Measurements from ENCODE around the gene ASAH2B.

ASAH2B gene

GRCh38 chr10:50799595-50799994, 59.9 kb downstream of the ASAH2B start:
- DNase-seq: no peak

GRCh38 chr10:50805981-50806622, 66.4 kb downstream of the ASAH2B start:
- DNase-seq: no peak

- DNase-seq: no peak
Measured at GRCh38 chr10:50807851-50808776, 68.4 kb downstream of the ASAH2B start.

Data from NK-92 treated with Interleukin-12 subunit alpha and Interleukin-12 subunit beta, amount 100 ng/mL, for 24 hours (cell line).